ENCODE results near the gene PCDH9. TPM values are rescaled to one million over a fixed set of nuclear protein-coding genes. Genes with fewer than 3 reads are reported as not detected.

The PCDH9 gene
- total and polyA plus RNA-seq, 5 donors = 5.1 to 30.0 (median 27.8) TPM

DNA sequence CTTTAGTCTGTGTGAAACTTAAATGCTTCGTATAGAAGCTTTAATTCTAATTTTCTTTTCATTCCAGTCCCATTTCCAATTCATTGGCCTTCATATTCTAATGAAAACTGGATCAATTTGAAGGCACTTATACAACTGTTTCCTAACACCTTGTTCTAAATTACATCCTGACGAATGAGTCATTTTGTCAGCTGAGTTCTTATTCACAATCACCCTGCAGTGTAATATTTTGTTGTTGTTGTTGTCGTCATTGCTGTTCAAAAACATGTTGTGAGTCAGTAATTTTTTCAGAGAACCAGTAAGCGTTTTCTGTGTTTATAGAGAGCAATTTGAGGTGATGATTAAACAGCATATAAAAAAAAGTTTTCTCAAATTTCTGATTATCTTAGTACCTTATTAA lies 290.0 kb downstream of the PCDH9 start:
- H3K4me3 ChIP-seq (ENCODE audit: low read length) = no peak overlapping the region
- WGBS = 88% methylated on average over 4 of the region's 4 CpGs
- no peaks in the 10 kb centered on the region for H3K27me3 ChIP-seq (ENCODE audit: control insufficient read depth, insufficient read depth)
- intact Hi-C loops (cut with DNase I) = no loop called here
- H3K27ac ChIP-seq (ENCODE audit: low read length) = no peak overlapping the region
- no peak for ATAC-seq
- DNase-seq = no peak
- H3K9me3 ChIP-seq (ENCODE audit: control insufficient read depth, low read length) = no peaks in the 10 kb centered on the region
- no peaks in the 10 kb centered on the region for H3K4me1 ChIP-seq (ENCODE audit: control insufficient read depth, insufficient read depth, low read length)

GRCh38 chr13:66937423-66937822 lies 292.7 kb downstream of the PCDH9 start:
- no peak overlapping the region for H3K27ac ChIP-seq (ENCODE audit: low read length)
- no peak for ATAC-seq

DNA sequence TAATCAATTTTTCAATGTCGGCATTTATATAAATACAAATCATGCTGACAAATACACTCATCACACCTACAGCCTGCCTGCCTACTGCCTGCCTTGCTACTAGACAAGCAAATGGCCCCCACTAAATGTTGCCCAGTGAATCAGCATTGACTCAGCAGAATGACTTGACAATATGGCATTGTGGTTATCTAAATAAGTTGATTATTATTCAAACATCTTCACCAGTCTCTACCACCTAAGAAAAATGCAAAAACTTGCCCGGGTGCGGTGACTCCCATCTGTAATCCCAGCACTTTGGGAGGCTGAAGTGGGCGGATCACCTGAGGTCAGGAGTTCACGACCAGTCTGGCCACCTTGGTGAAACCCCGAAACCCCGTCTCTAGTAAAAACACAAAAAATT lies 296.1 kb downstream of the PCDH9 start:
- H3K4me1 ChIP-seq (ENCODE audit: control insufficient read depth, insufficient read depth, low read length) = no peaks in the 10 kb centered on the region
- no peak overlapping the region for H3K4me3 ChIP-seq (ENCODE audit: low read length)
- DNase-seq (no peak), ATAC-seq (no peak)
- no peak overlapping the region for H3K27ac ChIP-seq (ENCODE audit: low read length)
- intact Hi-C loops (cut with DNase I) = no loop called here
- 97% methylated on average over 7 of the region's 7 CpGs for WGBS
- no peaks in the 10 kb centered on the region for H3K9me3 ChIP-seq (ENCODE audit: control insufficient read depth, low read length)
- no peaks in the 10 kb centered on the region for H3K27me3 ChIP-seq (ENCODE audit: control insufficient read depth, insufficient read depth)

More at GRCh38 chr13:66937423-66937822, 292.7 kb downstream of the PCDH9 start:
- no peaks in the 10 kb centered on the region for H3K4me1 ChIP-seq (ENCODE audit: control insufficient read depth, insufficient read depth, low read length)
- H3K4me3 ChIP-seq (ENCODE audit: low read length) = no peak overlapping the region
- no peaks in the 10 kb centered on the region for H3K27me3 ChIP-seq (ENCODE audit: control insufficient read depth, insufficient read depth)
- DNase-seq = no peak
- WGBS = 98% methylated on average over 5 of the region's 5 CpGs
- intact Hi-C loops (cut with DNase I) = no loop called here
- no peaks in the 10 kb centered on the region for H3K9me3 ChIP-seq (ENCODE audit: control insufficient read depth, low read length)

DNA sequence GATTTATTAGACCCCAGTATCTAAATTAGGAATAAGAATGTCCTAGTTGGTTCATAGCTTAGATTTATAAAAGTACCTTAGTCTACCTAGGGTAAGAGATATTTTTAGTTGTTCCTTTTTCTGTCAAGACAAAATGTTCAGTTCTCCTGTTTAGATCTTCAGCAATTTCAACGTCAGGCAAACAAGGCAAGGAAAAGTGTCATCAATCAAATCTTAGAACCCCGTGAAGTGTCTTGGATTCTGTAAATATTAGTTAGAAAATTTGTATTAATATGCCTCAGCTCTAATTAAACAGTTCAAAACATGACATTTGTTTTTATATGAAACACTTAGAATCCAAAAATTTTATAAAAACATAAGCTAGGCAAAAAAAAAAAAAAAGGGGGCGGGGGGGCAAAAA lies 296.6 kb downstream of the PCDH9 start:
- no peaks in the 10 kb centered on the region for H3K27me3 ChIP-seq (ENCODE audit: control insufficient read depth, insufficient read depth)
- H3K27ac ChIP-seq (ENCODE audit: low read length) = no peak overlapping the region
- WGBS = 89% methylated on average over 3 of the region's 3 CpGs
- no peaks in the 10 kb centered on the region for H3K4me1 ChIP-seq (ENCODE audit: control insufficient read depth, insufficient read depth, low read length)
- H3K4me3 ChIP-seq (ENCODE audit: low read length) = no peak overlapping the region
- DNase-seq = no peak
- intact Hi-C loops (cut with DNase I) = no loop called here
- no peak for ATAC-seq
- H3K9me3 ChIP-seq (ENCODE audit: control insufficient read depth, low read length) = no peaks in the 10 kb centered on the region

- Histone ChIP-seq H3K9me3 (ENCODE audit: control insufficient read depth, low read length) (no peaks in the 10 kb centered on the region), H3K4me1 (ENCODE audit: control insufficient read depth, insufficient read depth, low read length) (no peaks in the 10 kb centered on the region), H3K27me3 (ENCODE audit: control insufficient read depth, insufficient read depth) (no peaks in the 10 kb centered on the region), H3K27ac (ENCODE audit: low read length) (no peak overlapping the region), H3K4me3 (ENCODE audit: low read length) (no peak overlapping the region)
- no peak for DNase-seq
- intact Hi-C loops (cut with DNase I) = no loop called here
- no peak for ATAC-seq
Measured at GRCh38 chr13:66927562-66927961, 302.6 kb downstream of the PCDH9 start.

DNA sequence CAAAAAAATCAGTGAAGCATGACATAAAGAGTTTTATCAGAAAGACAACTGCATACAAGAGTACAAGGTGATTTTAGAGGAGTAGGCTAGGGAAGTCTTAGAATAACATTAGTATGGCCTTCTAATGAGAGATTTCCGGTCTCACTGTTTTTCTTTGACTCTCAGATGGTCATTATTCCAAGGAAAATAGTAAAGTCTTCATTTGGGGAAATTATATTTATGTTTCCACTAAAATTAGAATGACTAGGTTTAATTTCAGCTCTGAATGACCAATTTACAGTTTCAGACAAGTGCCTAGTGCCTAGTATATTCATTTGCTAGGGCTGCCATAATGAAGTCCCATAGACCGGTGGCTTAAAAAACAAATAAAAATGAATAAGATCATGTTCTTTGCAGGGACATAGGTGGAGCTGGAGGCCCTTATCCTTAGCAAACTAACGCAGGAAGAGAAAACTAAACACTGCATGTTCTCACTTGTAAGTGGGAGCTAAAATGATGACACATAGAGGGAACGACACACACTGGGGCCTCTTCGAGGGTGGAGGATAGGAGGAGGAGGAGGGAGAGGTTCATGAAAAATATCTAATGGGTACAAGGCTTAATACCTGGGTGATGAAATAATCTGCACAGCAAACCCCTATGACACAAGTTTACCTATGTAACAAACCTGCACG lies 303.1 kb downstream of the PCDH9 start:
- H3K9me3 ChIP-seq (ENCODE audit: control insufficient read depth, low read length) = no peaks in the 10 kb centered on the region
- no peak overlapping the region for H3K4me3 ChIP-seq (ENCODE audit: low read length)
- ATAC-seq (no peak), DNase-seq (no peak)
- no peaks in the 10 kb centered on the region for H3K4me1 ChIP-seq (ENCODE audit: control insufficient read depth, insufficient read depth, low read length)
- WGBS = 65% methylated on average over 6 of the region's 6 CpGs
- intact Hi-C loops (cut with DNase I) = no loop called here
- H3K27ac ChIP-seq (ENCODE audit: low read length) = no peak overlapping the region
- H3K27me3 ChIP-seq (ENCODE audit: control insufficient read depth, insufficient read depth) = no peaks in the 10 kb centered on the region

DNA sequence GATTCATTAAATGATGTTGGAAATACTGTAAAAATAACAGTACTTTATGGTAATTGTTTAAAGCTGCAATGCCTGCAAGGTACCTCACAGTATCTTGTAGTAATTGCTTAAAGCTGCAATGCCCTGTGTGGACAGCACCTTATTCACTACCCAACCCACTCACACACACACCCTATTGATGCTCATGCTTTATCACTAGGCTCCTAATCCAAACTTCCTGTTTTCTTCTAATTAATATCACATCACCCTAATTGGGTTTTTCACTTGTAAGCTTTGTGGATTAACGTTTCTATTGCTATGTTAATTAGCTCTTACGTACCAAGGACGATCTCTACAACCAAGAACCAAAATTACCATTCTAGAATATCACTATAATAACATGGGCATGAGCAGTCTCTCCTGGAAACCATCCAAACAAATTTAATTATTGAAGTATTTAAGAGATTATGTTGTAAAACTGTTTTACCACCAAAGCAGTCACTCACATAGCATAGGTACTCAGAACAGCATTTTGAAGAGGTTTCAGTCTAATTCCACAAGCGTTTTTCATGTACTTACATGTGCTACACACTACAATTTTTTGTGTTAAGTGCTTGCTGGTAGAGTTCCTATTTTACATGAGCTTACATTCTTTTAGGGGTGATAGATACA lies 303.8 kb downstream of the PCDH9 start:
- no peaks in the 10 kb centered on the region for H3K9me3 ChIP-seq (ENCODE audit: control insufficient read depth, low read length)
- intact Hi-C loops (cut with DNase I) = no loop called here
- 79% methylated on average over 4 of the region's 4 CpGs for whole genome bisulfite sequencing
- no peak for DNase-seq
- H3K4me3 ChIP-seq (ENCODE audit: low read length) = no peak overlapping the region
- no peaks in the 10 kb centered on the region for H3K27me3 ChIP-seq (ENCODE audit: control insufficient read depth, insufficient read depth)
- no peak for ATAC-seq
- no peaks in the 10 kb centered on the region for H3K4me1 ChIP-seq (ENCODE audit: control insufficient read depth, insufficient read depth, low read length)
- H3K27ac ChIP-seq (ENCODE audit: low read length) = no peak overlapping the region

DNA sequence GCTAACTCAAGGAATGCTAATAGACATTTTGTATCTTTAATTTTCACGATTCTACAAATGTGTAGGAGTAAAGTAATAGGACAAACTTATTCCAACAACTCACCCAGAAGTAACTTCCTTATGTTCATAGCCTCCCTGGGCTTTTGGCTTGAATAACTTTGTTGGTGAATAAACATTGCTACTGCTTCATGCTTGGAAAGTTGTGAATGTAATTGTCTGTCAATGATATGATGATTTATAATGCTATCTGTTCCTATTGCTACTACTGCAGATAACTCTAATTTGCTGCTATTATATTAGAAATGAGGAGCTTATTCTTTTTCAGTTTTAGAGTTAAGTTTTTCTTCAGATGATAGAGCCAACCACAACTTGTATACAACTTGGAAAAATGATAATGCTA lies 307.7 kb downstream of the PCDH9 start:
- WGBS = 56% methylated on average over 1 of the region's 1 CpG

GRCh38 chr13:66921437-66921836 lies 308.7 kb downstream of the PCDH9 start:
- Histone ChIP-seq H3K9me3 (ENCODE audit: control insufficient read depth, low read length) (no peaks in the 10 kb centered on the region), H3K4me3 (ENCODE audit: low read length) (no peak overlapping the region), H3K4me1 (ENCODE audit: control insufficient read depth, insufficient read depth, low read length) (no peaks in the 10 kb centered on the region), H3K27me3 (ENCODE audit: control insufficient read depth, insufficient read depth) (no peaks in the 10 kb centered on the region), H3K27ac (ENCODE audit: low read length) (no peak overlapping the region)
- ATAC-seq = no peak
- intact Hi-C loops (cut with DNase I) = no loop called here
- 62% methylated on average over 5 of the region's 5 CpGs for whole genome bisulfite sequencing
- no peak for DNase-seq

More for the DNA sequence above, 307.7 kb downstream of the PCDH9 start:
- no peak for ATAC-seq
- H3K27ac ChIP-seq (ENCODE audit: low read length) = no peak overlapping the region
- intact Hi-C loops (cut with DNase I) = no loop called here
- DNase-seq = no peak
- no peaks in the 10 kb centered on the region for H3K9me3 ChIP-seq (ENCODE audit: control insufficient read depth, low read length)
- no peak overlapping the region for H3K4me3 ChIP-seq (ENCODE audit: low read length)
- no peaks in the 10 kb centered on the region for H3K27me3 ChIP-seq (ENCODE audit: control insufficient read depth, insufficient read depth)
- H3K4me1 ChIP-seq (ENCODE audit: control insufficient read depth, insufficient read depth, low read length) = no peaks in the 10 kb centered on the region

DNA sequence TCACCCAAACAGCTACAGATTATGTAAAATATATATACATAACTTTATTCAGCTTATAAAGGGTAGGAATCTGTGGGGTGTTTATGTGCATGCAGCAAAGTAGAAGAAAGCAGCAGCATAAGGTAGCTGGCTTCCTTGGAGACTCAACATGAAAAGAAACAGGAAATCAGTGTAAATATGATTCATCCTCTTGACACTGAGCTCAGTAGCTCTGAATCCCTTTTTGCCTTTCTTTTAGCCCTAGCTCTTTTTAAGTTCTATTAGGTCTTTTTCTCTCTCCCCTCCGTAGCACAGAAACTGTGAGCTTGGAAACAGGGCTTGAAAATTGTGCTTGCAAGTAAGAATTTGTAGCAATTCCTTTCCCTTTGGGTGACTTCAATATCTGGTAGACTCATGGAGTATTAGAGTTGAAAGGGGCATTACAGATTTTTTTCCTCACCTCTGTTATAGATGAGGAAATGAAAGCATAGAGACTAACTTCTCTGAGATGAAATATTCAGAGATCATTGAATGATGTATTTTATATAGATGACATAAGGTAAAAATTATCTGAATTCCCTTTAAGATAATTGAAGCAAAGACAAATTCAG lies 314.4 kb downstream of the PCDH9 start:
- DNase-seq = no peak
- ATAC-seq = no peak
- WGBS = 70% methylated on average over 1 of the region's 1 CpG

DNA sequence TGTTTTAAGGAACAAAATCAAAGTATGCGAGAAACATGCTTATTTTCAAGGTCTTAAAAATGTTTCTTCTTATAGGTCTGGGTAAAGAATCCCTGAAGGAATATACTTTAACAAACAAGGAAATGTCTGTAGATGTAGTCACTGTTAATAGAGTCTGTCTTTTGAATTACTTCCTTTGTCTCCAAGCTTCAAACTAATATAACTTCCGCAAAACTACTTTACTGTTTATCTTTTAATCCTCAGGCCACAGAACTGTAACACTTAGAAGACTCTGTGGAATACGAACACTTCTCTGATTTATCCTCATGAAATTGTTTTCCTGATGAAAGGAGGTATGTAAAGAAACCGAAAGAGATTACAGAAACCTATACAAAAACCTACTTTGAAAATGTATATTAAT lies 316.0 kb downstream of the PCDH9 start:
- Histone ChIP-seq H3K9me3 (ENCODE audit: control insufficient read depth, low read length) (no peaks in the 10 kb centered on the region), H3K4me3 (ENCODE audit: low read length) (no peak overlapping the region), H3K27ac (ENCODE audit: low read length) (no peak overlapping the region), H3K27me3 (ENCODE audit: control insufficient read depth, insufficient read depth) (no peaks in the 10 kb centered on the region), H3K4me1 (ENCODE audit: control insufficient read depth, insufficient read depth, low read length) (no peaks in the 10 kb centered on the region)
- ATAC-seq (no peak), DNase-seq (no peak)
- intact Hi-C loops (cut with DNase I) = no loop called here
- WGBS = 55% methylated on average over 4 of the region's 4 CpGs

More for the DNA sequence above, 314.4 kb downstream of the PCDH9 start:
- Histone ChIP-seq H3K4me3 (ENCODE audit: low read length) (no peak overlapping the region), H3K27me3 (ENCODE audit: control insufficient read depth, insufficient read depth) (no peaks in the 10 kb centered on the region), H3K27ac (ENCODE audit: low read length) (no peak overlapping the region), H3K9me3 (ENCODE audit: control insufficient read depth, low read length) (no peaks in the 10 kb centered on the region), H3K4me1 (ENCODE audit: control insufficient read depth, insufficient read depth, low read length) (no peaks in the 10 kb centered on the region)
- intact Hi-C loops (cut with DNase I) = no loop called here
